Keratinocyte (primary cell): Measurements from ENCODE around the gene ACSM2A. TPM values are rescaled to one million over a fixed set of nuclear protein-coding genes. Genes with fewer than 3 reads are reported as not detected.
"Not testable (repeated sequence)": the region's sequence is repeated elsewhere in the genome, so short reads cannot be mapped to it uniquely, and the experiment has no call there.

Experiments
- DNase-seq: peaks from one replicate; pipeline ENCODE4 v3.0.0-alpha.2; 2011; ENCODE audit warnings: low read depth, missing footprints, low spot score
- FAIRE-seq: peaks from 2 replicates; lab custom pipeline; 2011; peaks lifted over from hg19 to GRCh38; lab: Jason Lieb, UNC
- H2AFZ ChIP-seq: 2 replicates; pipeline ENCODE4 v1.6.0; 2012; ENCODE audit warnings: low read length, control low read depth, inconsistent platforms; ENCODE audit not compliant: control insufficient read depth
- H3K27ac ChIP-seq: 2 replicates; pipeline ENCODE4 v1.5.1; 2011; ENCODE audit warnings: low read length; ENCODE audit not compliant: control insufficient read depth, insufficient read depth
- H3K27me3 ChIP-seq: 3 replicates; pipeline ENCODE4 v1.6.0; 2011; ENCODE audit warnings: low read length; ENCODE audit not compliant: control insufficient read depth, insufficient read depth; ENCODE audit errors: extremely low read depth
- H3K36me3 ChIP-seq, 2 experiments: 2 replicates in 1 of 2; 3 replicates in 1 of 2; pipeline ENCODE4 v1.5.1; 2011; ENCODE audit warnings: low read length in 2 of 2, mild to moderate bottlenecking in 1 of 2; ENCODE audit not compliant: control insufficient read depth in 2 of 2, insufficient read depth in 2 of 2; ENCODE audit errors: extremely low read depth in 1 of 2
- H3K4me1 ChIP-seq: 3 replicates; pipeline ENCODE4 v1.5.1; 2011; ENCODE audit warnings: low read length; ENCODE audit not compliant: control insufficient read depth, insufficient read depth; ENCODE audit errors: extremely low read depth
- H3K4me2 ChIP-seq: 3 replicates; pipeline ENCODE4 v1.6.0; 2011; ENCODE audit warnings: low read depth, low read length; ENCODE audit not compliant: control insufficient read depth, insufficient read depth; ENCODE audit errors: extremely low read depth
- H3K4me3 ChIP-seq, 3 experiments: fragments of 200-600 bp in 1 of 3; sonication (generic) in 1 of 3; 2 replicates in 2 of 3; 3 replicates in 1 of 3; pipeline ENCODE4 v1.5.1; 2011 to 2016; ENCODE audit warnings: low read length in 3 of 3, mild to moderate bottlenecking in 3 of 3, control low read depth in 2 of 3, inconsistent platforms in 1 of 3, low read depth in 1 of 3, mixed read lengths in 1 of 3, mixed run types in 1 of 3, moderate library complexity in 1 of 3; ENCODE audit not compliant: control insufficient read depth in 2 of 3, insufficient read depth in 2 of 3; ENCODE audit errors: extremely low read depth in 1 of 3
- H3K79me2 ChIP-seq: 2 replicates; pipeline ENCODE4 v1.6.0; 2012; ENCODE audit warnings: low read length; ENCODE audit not compliant: control insufficient read depth, insufficient read depth
- H3K9ac ChIP-seq: 3 replicates; pipeline ENCODE4 v1.6.0; 2011; ENCODE audit warnings: low read length; ENCODE audit not compliant: control insufficient read depth, insufficient read depth; ENCODE audit errors: extremely low read depth
- H3K9me1 ChIP-seq: 3 replicates; pipeline ENCODE4 v1.6.0; 2011; ENCODE audit warnings: low read length; ENCODE audit not compliant: control insufficient read depth, insufficient read depth; ENCODE audit errors: extremely low read depth
- H3K9me3 ChIP-seq: 2 replicates; pipeline ENCODE4 v1.5.1; 2012; ENCODE audit warnings: low read depth, low read length; ENCODE audit not compliant: control insufficient read depth
- H4K20me1 ChIP-seq: 3 replicates; pipeline ENCODE4 v1.6.0; 2011; ENCODE audit warnings: low read length; ENCODE audit not compliant: control insufficient read depth, insufficient read depth; ENCODE audit errors: extremely low read depth
- dilution Hi-C: fragments of 300-500 bp; cut with MboI; formaldehyde crosslinking; loops from one replicate; pipeline ENCODE4 v1.7.0; 2020; ENCODE audit warnings: low sequenced_read_pairs; ENCODE audit not compliant: extremely low pct_ligation_motif_present
- polyA plus RNA-seq, 5 experiments: library from polyadenylated mRNA; depleted of rRNA in 3 of 5; stranded (reverse) in 3 of 5; stranded (forward) in 1 of 5; unstranded in 1 of 5; fragments of >200 nt; gene quantifications; 1 replicate in 1 of 5; 2 replicates in 3 of 5; 3 replicates in 1 of 5; pipeline versions ENCODE4 v1.2.1 to v1.2.3, GENCODE V29; 2011 to 2012; ENCODE audit warnings: missing spikeins in 2 of 5, low read depth in 1 of 5, low replicate concordance in 1 of 5

The ACSM2A gene
- polyA plus RNA-seq, 1 donor (not counting 4 experiments of a cell fraction or from before 2014, with no cell fraction given) = not detected

GRCh38 chr16:20459227-20459626 is 7.9 kb downstream of the ACSM2A start:
- H2AFZ ChIP-seq, H3K79me2 ChIP-seq, dilution Hi-C loops, DNase-seq, H3K9ac ChIP-seq, H4K20me1 ChIP-seq, H3K9me1 ChIP-seq, H3K4me3 ChIP-seq, H3K36me3 ChIP-seq, H3K4me1 ChIP-seq, H3K27me3 ChIP-seq, H3K27ac ChIP-seq, H3K9me3 ChIP-seq, H3K4me2 ChIP-seq, FAIRE-seq: not testable (repeated sequence)

DNA sequence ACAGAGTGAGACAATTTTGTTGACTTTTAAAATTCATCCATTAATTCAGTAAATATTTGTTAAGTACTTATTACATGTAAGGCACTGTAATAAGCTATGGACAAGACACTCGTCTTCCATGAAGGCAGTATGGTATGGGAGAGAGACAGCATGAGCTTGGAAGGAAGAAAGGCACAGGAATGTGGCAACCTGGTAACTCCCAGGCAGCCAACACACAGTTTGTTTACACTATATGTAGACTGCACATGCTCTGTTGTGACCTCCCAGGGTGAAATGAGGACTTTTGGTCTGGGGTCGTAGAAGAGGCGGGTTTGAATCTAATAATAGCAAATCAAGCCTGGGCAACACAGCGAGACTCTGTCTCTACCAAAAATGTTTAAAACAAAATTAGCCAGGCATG is 9.0 kb downstream of the ACSM2A start:
- dilution Hi-C loops, H3K27me3 ChIP-seq, H3K27ac ChIP-seq, H4K20me1 ChIP-seq, H3K36me3 ChIP-seq, FAIRE-seq, H3K79me2 ChIP-seq, H3K4me3 ChIP-seq, H3K9me1 ChIP-seq, H3K9ac ChIP-seq, H3K9me3 ChIP-seq, H3K4me2 ChIP-seq, DNase-seq, H2AFZ ChIP-seq, H3K4me1 ChIP-seq: not testable (repeated sequence)

DNA sequence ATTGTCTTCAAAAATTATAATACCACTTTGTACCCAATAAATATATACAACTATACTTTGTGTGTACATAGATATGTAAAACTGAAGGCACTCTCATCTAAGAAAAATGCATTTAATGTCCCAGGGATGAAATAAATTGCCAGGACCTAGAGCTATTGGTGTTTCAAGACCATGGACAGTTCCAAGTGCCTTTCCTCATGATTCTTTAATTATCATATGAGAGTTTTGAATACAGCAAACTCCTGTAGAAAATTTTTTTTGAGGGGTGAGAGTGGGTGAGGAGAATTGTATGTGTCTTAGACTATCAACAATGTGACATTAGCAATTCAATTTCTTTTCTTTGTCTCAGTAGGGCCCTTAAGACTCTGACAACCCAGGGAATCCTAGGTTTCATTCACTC is 17.6 kb downstream of the ACSM2A start:
- H3K4me2 ChIP-seq, FAIRE-seq, H3K9ac ChIP-seq, H2AFZ ChIP-seq, H3K27me3 ChIP-seq, H3K4me1 ChIP-seq, dilution Hi-C loops, DNase-seq, H3K36me3 ChIP-seq, H3K4me3 ChIP-seq, H3K79me2 ChIP-seq, H3K9me3 ChIP-seq, H3K27ac ChIP-seq, H3K9me1 ChIP-seq, H4K20me1 ChIP-seq: not testable (repeated sequence)

DNA sequence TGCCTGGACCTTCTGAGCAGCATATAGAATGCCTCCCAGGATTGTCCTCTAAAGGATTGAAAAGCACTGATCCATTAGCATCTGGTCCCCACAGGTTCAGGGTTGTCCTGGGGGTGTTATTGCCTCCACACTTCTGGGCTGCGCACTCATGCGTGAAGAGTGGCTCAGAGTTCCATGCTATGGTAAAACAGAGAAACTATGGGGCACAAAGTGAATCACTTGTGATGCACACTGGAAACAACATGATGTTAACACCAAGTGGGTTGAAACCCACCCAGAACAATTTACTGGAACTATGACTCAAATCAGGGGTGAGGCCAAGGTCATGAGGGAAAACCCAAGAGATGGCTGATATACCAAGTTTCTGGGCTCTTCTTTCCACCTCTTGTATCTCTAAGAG is 18.6 kb downstream of the ACSM2A start:
- dilution Hi-C loops, DNase-seq, H3K9ac ChIP-seq, H3K9me1 ChIP-seq, H3K4me2 ChIP-seq, H3K27ac ChIP-seq, FAIRE-seq, H3K4me3 ChIP-seq, H4K20me1 ChIP-seq, H3K27me3 ChIP-seq, H3K36me3 ChIP-seq, H3K4me1 ChIP-seq, H2AFZ ChIP-seq, H3K9me3 ChIP-seq, H3K79me2 ChIP-seq: not testable (repeated sequence)

GRCh38 chr16:20470732-20471131 is 19.4 kb downstream of the ACSM2A start:
- H3K9ac ChIP-seq, H4K20me1 ChIP-seq, H3K4me3 ChIP-seq, H2AFZ ChIP-seq, H3K9me1 ChIP-seq, H3K27ac ChIP-seq, FAIRE-seq, H3K9me3 ChIP-seq, H3K79me2 ChIP-seq, dilution Hi-C loops, H3K36me3 ChIP-seq, H3K27me3 ChIP-seq, H3K4me1 ChIP-seq, H3K4me2 ChIP-seq, DNase-seq: not testable (repeated sequence)
